AML-193 (cell line): ENCODE data around the gene DNAI4.

Experiments used
- DNase-seq, 2 experiments: peaks; one replicate each; lab custom pipeline; 2025; lab: John Stamatoyannopoulos, UW

Gene DNAI4

GRCh38 chr1:66764994-66765578, 159.6 kb downstream of the DNAI4 start:
- DNase-seq, result peak; percentile 45 to 74
